Panc1 (cell line): ENCODE measurements around the gene ZNF683. TPM values are rescaled to one million over a fixed set of nuclear protein-coding genes. Genes with fewer than 3 reads are reported as not detected.

Experiments
- ATAC-seq: fragments of 200-7000 bp; cut with Tn5 transposase; 2 replicates; pipeline ENCODE4 v1.9.1; 2020; ENCODE audit warnings: mild to moderate bottlenecking, moderate library complexity
- BruUV-seq: library from RNA; stranded (reverse); fragments of 400-500 nt; replicated peaks from 2 replicates; lab custom pipeline; 2021; lab: Mats Ljungman, UMichigan
- CTCF ChIA-PET: fragments of 300-600 bp; sonication (Branson Sonifier 250); formaldehyde crosslinking; loops from one replicate; lab custom pipeline; 2022; ENCODE audit warnings: antibody characterized with exemption; lab: Charles Lee
- POLR2A ChIA-PET: fragments of 300-600 bp; sonication (Branson Sonifier 250); formaldehyde crosslinking; loops from one replicate; lab custom pipeline; 2022; ENCODE audit warnings: antibody characterized with exemption; lab: Charles Lee
- DNase-seq: peaks from one replicate; pipeline ENCODE4 v3.0.0-alpha.2; 2010; ENCODE audit warnings: low read depth, low spot score
- H3K27ac ChIP-seq: 2 replicates; pipeline ENCODE4 v1.5.1; 2011; ENCODE audit warnings: mild to moderate bottlenecking, low read length, inconsistent platforms
- H3K27me3 ChIP-seq: fragments of 200-500 bp; sonication (Bioruptor generic); 2 replicates; pipeline ENCODE4 v1.6.0; 2014; ENCODE audit warnings: low read length, inconsistent platforms; ENCODE audit not compliant: control insufficient read depth, insufficient read depth
- H3K36me3 ChIP-seq: fragments of 200-500 bp; sonication (Bioruptor generic); 2 replicates; pipeline ENCODE4 v1.5.1; 2014; ENCODE audit warnings: inconsistent platforms, mild to moderate bottlenecking, low read length, moderate library complexity; ENCODE audit not compliant: control insufficient read depth, insufficient read depth
- H3K4me1 ChIP-seq: 2 replicates; pipeline ENCODE4 v1.5.1; 2011; ENCODE audit warnings: inconsistent platforms, mild to moderate bottlenecking, low read length, moderate library complexity; ENCODE audit not compliant: control insufficient read depth, insufficient read depth
- H3K4me3 ChIP-seq, 2 experiments: 2 replicates each; pipeline ENCODE4 v1.5.1; 2011 to 2012; ENCODE audit warnings: low read depth in 2 of 2, low read length in 2 of 2, mild to moderate bottlenecking in 2 of 2, inconsistent platforms in 1 of 2, moderate library complexity in 1 of 2
- H3K9me3 ChIP-seq: fragments of 200-500 bp; sonication (Bioruptor generic); 2 replicates; pipeline ENCODE4 v1.5.1; 2014; ENCODE audit warnings: low read depth, mild to moderate bottlenecking, inconsistent platforms, low read length, moderate library complexity; ENCODE audit not compliant: control insufficient read depth, insufficient read depth
- CTCF ChIP-seq: fragments of 450-650 bp; IDR thresholded peaks from 2 replicates; pipeline ENCODE4 v1.5.1; 2017; ENCODE audit warnings: mild to moderate bottlenecking
- POLR2AphosphoS5 ChIP-seq: IDR thresholded peaks from 2 replicates; pipeline ENCODE4 v1.6.1; 2012; ENCODE audit warnings: mild to moderate bottlenecking, low read depth, low read length, moderate library complexity
- SIN3A ChIP-seq: IDR thresholded peaks from 2 replicates; pipeline ENCODE4 v1.6.1; 2012; ENCODE audit warnings: low read depth, mild to moderate bottlenecking, low read length, moderate library complexity, borderline replicate concordance; ENCODE audit not compliant: insufficient read depth
- TCF7L2 ChIP-seq: IDR thresholded peaks from 2 replicates; pipeline ENCODE4 v1.6.1; 2011; ENCODE audit warnings: mild to moderate bottlenecking, low read depth, low read length, inconsistent platforms
- in situ Hi-C: cut with HindIII; loops from 2 replicates; pipeline ENCODE4 v1.10.0; 2016; ENCODE audit warnings: low sequenced_read_pairs, low pct_unique_long_range_greater_than_20kb
- intact Hi-C: fragments of 100-400 bp; cut with micrococcal nuclease; formaldehyde crosslinking; loops from one replicate; pipeline ENCODE4 v1.10.0; 2022; ENCODE audit not compliant: unreplicated experiment
- total RNA-seq: library from RNA; stranded (reverse); gene quantifications from one replicate; pipeline ENCODE4 v1.2.1, GENCODE V29; 2021; ENCODE audit not compliant: unreplicated experiment
- TF ChIP-seq, protein P1 (sequence below), 2 experiments: IDR thresholded peaks; 2 replicates each; pipeline ENCODE4 v1.6.1; 2011 to 2012; ENCODE audit warnings: low read depth in 2 of 2, control low read depth in 1 of 2, low read length in 1 of 2, mild to moderate bottlenecking in 1 of 2, moderate library complexity in 1 of 2; ENCODE audit not compliant: insufficient read depth in 1 of 2

Gene ZNF683
- total RNA-seq, 1 experiment from 2014 or later = not detected

- ChIA-PET POLR2A (no interaction called here), CTCF (interaction anchor here (0.7 kb wide), 1 partner anchor 420 kb away, joined by 3 read pairs; no protein-coding TSS in a partner anchor)
- intact Hi-C loops = no loop called here
- H3K9me3 ChIP-seq = no peaks in the 10 kb centered on the region
- no peak for ATAC-seq
- H3K36me3 ChIP-seq = no peaks in the 10 kb centered on the region
- peaks cover 13% of the 10 kb centered on the region for H3K4me1 ChIP-seq
- TF ChIP-seq, protein P1, sequence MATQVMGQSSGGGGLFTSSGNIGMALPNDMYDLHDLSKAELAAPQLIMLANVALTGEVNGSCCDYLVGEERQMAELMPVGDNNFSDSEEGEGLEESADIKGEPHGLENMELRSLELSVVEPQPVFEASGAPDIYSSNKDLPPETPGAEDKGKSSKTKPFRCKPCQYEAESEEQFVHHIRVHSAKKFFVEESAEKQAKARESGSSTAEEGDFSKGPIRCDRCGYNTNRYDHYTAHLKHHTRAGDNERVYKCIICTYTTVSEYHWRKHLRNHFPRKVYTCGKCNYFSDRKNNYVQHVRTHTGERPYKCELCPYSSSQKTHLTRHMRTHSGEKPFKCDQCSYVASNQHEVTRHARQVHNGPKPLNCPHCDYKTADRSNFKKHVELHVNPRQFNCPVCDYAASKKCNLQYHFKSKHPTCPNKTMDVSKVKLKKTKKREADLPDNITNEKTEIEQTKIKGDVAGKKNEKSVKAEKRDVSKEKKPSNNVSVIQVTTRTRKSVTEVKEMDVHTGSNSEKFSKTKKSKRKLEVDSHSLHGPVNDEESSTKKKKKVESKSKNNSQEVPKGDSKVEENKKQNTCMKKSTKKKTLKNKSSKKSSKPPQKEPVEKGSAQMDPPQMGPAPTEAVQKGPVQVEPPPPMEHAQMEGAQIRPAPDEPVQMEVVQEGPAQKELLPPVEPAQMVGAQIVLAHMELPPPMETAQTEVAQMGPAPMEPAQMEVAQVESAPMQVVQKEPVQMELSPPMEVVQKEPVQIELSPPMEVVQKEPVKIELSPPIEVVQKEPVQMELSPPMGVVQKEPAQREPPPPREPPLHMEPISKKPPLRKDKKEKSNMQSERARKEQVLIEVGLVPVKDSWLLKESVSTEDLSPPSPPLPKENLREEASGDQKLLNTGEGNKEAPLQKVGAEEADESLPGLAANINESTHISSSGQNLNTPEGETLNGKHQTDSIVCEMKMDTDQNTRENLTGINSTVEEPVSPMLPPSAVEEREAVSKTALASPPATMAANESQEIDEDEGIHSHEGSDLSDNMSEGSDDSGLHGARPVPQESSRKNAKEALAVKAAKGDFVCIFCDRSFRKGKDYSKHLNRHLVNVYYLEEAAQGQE (IDR thresholded peaks at IDR 0.05; ENCODE audit: insufficient read depth in 1 of 2, low read depth in 2 of 2, low read length in 1 of 2) = no peak
- TF ChIP-seq SIN3A (no peak), POLR2AphosphoS5 (no peak), TCF7L2 (no peak)
- H3K27ac ChIP-seq = no peak overlapping the region
- H3K4me3 ChIP-seq = no peak overlapping the region
- in situ Hi-C loops = no loop called here
- BruUV-seq = no TSS peak
- H3K27me3 ChIP-seq = no peaks in the 10 kb centered on the region
- DNase-seq = no peak
Measured at GRCh38 chr1:26346274-26347033, 26.1 kb downstream of the ZNF683 start.

GRCh38 chr1:26345718-26346117 lies 26.8 kb downstream of the ZNF683 start:
- Histone ChIP-seq H3K36me3 (no peaks in the 10 kb centered on the region), H3K4me1 (peaks cover 5% of the 10 kb centered on the region), H3K4me3 (no peak overlapping the region), H3K27ac (no peak overlapping the region), H3K27me3 (no peaks in the 10 kb centered on the region), H3K9me3 (no peaks in the 10 kb centered on the region)
- ChIA-PET CTCF (no interaction called here), POLR2A (no interaction called here)
- DNase-seq (no peak), ATAC-seq (peak; percentile 59)
- intact Hi-C loops = no loop called here
- TF ChIP-seq, protein P1 (IDR thresholded peaks at IDR 0.05; ENCODE audit: insufficient read depth in 1 of 2, low read depth in 2 of 2, low read length in 1 of 2) = no peak
- TF ChIP-seq CTCF (no peak), SIN3A (no peak), POLR2AphosphoS5 (no peak)
- in situ Hi-C loops = no loop called here
- BruUV-seq = no TSS peak
